Mucosa of descending colon (tissue), 3 donors: ENCODE results near the gene CPSF7. TPM values are rescaled to one million over a fixed set of nuclear protein-coding genes. Genes with fewer than 3 reads are reported as not detected.

Experiments
- ATAC-seq: fragments of 200-7000 bp; cut with Tn5 transposase; one replicate; pipeline ENCODE4 v1.9.1; 2020; ENCODE audit warnings: mild to moderate bottlenecking, moderate library complexity
- DNase-seq, 3 donors: peaks; one replicate each; pipeline ENCODE4 v3.0.0-alpha.2; 2020
- H3K36me3 ChIP-seq: fragments of 200-600 bp; one replicate; pipeline ENCODE4 v1.8.0; 2021; ENCODE audit warnings: low read depth, mild to moderate bottlenecking
- H3K4me1 ChIP-seq: fragments of 200-600 bp; one replicate; pipeline ENCODE4 v1.8.0; 2021; ENCODE audit warnings: low read depth, mild to moderate bottlenecking
- H3K4me3 ChIP-seq: fragments of 200-600 bp; one replicate; pipeline ENCODE4 v1.8.0; 2021; ENCODE audit warnings: mild to moderate bottlenecking
- H3K9me3 ChIP-seq: fragments of 200-600 bp; one replicate; pipeline ENCODE4 v1.8.0; 2021; ENCODE audit warnings: mild to moderate bottlenecking
- CTCF ChIP-seq: fragments of 200-600 bp; IDR thresholded peaks from one replicate; pipeline ENCODE4 v1.8.0; 2022; ENCODE audit warnings: antibody characterized with exemption, mild to moderate bottlenecking
- intact Hi-C, 2 donors: fragments of 100-400 bp; cut with DNase I in 1 of 2; cut with micrococcal nuclease in 1 of 2; formaldehyde crosslinking; loops; one replicate each; pipeline versions ENCODE4 v1.11.0 to v1.11.1; 2022; cut with DNase I, micrococcal nuclease
- total RNA-seq, 3 donors: library from RNA; stranded (reverse); fragmentation: NEBNext Ultra II Directional in 2 of 3; extraction: Animal tissue kit (Norgen Biotek cat#: 25700) in 2 of 3; gene quantifications; one replicate each; pipeline versions ENCODE4 v1.2.1 to v1.2.4, GENCODE V29; 2021 to 2023
- donor health status: DM: no; HTN: no; CAD: no; lungs with moderate emphysema.
- donor health status: DM: no; HTN: no; CAD: no.
- donor health status: DM: no; HTN: yes; CAD: no.

The CPSF7 gene
- total RNA-seq, 3 donors from 2014 or later, result 60.8 to 69.6 (median 64.7) TPM

- peak; percentile 93 to 96 (median 94) for DNase-seq
- intact Hi-C loops, result no loop called here
- ATAC-seq, result peak; percentile 90
- TF ChIP-seq CTCF, result no peak
- Histone ChIP-seq H3K4me1 (peaks cover 36% of the 10 kb centered on the region), H3K36me3 (peaks cover 8% of the 10 kb centered on the region), H3K4me3 (peak within 1 kb of the TSS; percentile 52), H3K9me3 (no peaks in the 10 kb centered on the region)
Observed at GRCh38 chr11:61361741-61362541, 67.8 kb downstream of the CPSF7 start, which contains the start of the genes CYB561A3 and TMEM138. TSS of gene CYB561A3 (minus strand) at chr11:61361882. CDS start at chr11:61356713, 5,169 bp downstream. TSS of gene TMEM138 (plus strand) at chr11:61362374. CDS start at chr11:61364391, 2,017 bp downstream.

- peaks cover 36% of the 10 kb centered on the region for H3K4me1 ChIP-seq
- no peak for TF ChIP-seq CTCF
- intact Hi-C loops, result no loop called here
- no peak for DNase-seq
- peaks cover 8% of the 10 kb centered on the region for H3K36me3 ChIP-seq
- H3K4me3 ChIP-seq, result peak overlapping the region; percentile 52
- no peaks in the 10 kb centered on the region for H3K9me3 ChIP-seq
- peak; percentile 0 for ATAC-seq
Observed at GRCh38 chr11:61361237-61361740, 68.5 kb downstream of the CPSF7 start.

GRCh38 chr11:61359516-61359915 lies 70.3 kb downstream of the CPSF7 start:
- DNase-seq (peak in 2 of 3 donors; percentile 54 to 64), ATAC-seq (peak; percentile 70)
- intact Hi-C loops, result no loop called here
- Histone ChIP-seq H3K4me3 (no peak overlapping the region), H3K4me1 (peaks cover 36% of the 10 kb centered on the region), H3K36me3 (no peaks in the 10 kb centered on the region), H3K9me3 (no peaks in the 10 kb centered on the region)
- no peak for TF ChIP-seq CTCF

- ATAC-seq (no peak), DNase-seq (peak in 1 of 3 donors; percentile 34)
- Histone ChIP-seq H3K9me3 (no peaks in the 10 kb centered on the region), H3K36me3 (no peaks in the 10 kb centered on the region), H3K4me1 (peaks cover 36% of the 10 kb centered on the region), H3K4me3 (no peak overlapping the region)
- intact Hi-C loops, result no loop called here
- no peak for TF ChIP-seq CTCF
Observed at GRCh38 chr11:61358566-61358965, 71.2 kb downstream of the CPSF7 start.

- no peak for TF ChIP-seq CTCF
- intact Hi-C loops, result no loop called here
- Histone ChIP-seq H3K36me3 (no peaks in the 10 kb centered on the region), H3K4me1 (peaks cover 29% of the 10 kb centered on the region), H3K4me3 (no peak overlapping the region), H3K9me3 (no peaks in the 10 kb centered on the region)
- no peak for ATAC-seq
- no peak for DNase-seq
Observed at GRCh38 chr11:61357894-61358239, 71.9 kb downstream of the CPSF7 start.
